Parathyroid adenoma (tissue), 2 donors: ENCODE measurements around the gene ASS1.
"Not testable (repeated sequence)": the region's sequence is repeated elsewhere in the genome, so short reads cannot be mapped to it uniquely, and the experiment has no call there.

Experiments
- H2AFZ ChIP-seq: fragments of 300-600 bp; sonication (generic); one replicate; pipeline ENCODE4 v1.7.0; 2017; ENCODE audit warnings: antibody characterized with exemption, mild to moderate bottlenecking
- H3K27ac ChIP-seq: fragments of 300-600 bp; sonication (generic); one replicate; pipeline ENCODE4 v1.7.0; 2017
- H3K27me3 ChIP-seq: fragments of 300-600 bp; sonication (generic); one replicate; pipeline ENCODE4 v1.7.0; 2017; ENCODE audit warnings: low read length; ENCODE audit not compliant: control insufficient read depth, insufficient read depth
- H3K36me3 ChIP-seq: fragments of 300-600 bp; sonication (generic); one replicate; pipeline ENCODE4 v1.7.0; 2017; ENCODE audit warnings: low read length; ENCODE audit not compliant: control insufficient read depth, insufficient read depth
- H3K4me1 ChIP-seq: fragments of 300-600 bp; sonication (generic); one replicate; pipeline ENCODE4 v1.7.0; 2017; ENCODE audit warnings: control low read depth
- H3K4me2 ChIP-seq: fragments of 300-600 bp; sonication (generic); one replicate; pipeline ENCODE4 v1.7.0; 2017; ENCODE audit warnings: low read length
- H3K4me3 ChIP-seq: fragments of 300-600 bp; sonication (generic); one replicate; pipeline ENCODE4 v1.7.0; 2017; ENCODE audit warnings: low read depth, low read length
- H3K79me2 ChIP-seq: fragments of 300-600 bp; sonication (generic); one replicate; pipeline ENCODE4 v1.7.0; 2017; ENCODE audit warnings: control low read depth
- H3K9ac ChIP-seq: fragments of 300-600 bp; sonication (generic); one replicate; pipeline ENCODE4 v1.7.0; 2017; ENCODE audit warnings: mild to moderate bottlenecking
- H3K9me3 ChIP-seq: fragments of 300-600 bp; sonication (generic); one replicate; pipeline ENCODE4 v1.7.0; 2017; ENCODE audit warnings: low read length; ENCODE audit not compliant: control insufficient read depth
- CTCF ChIP-seq: fragments of 300-600 bp; sonication (generic); IDR thresholded peaks from one replicate; pipeline ENCODE4 v1.7.0; 2017; ENCODE audit warnings: antibody characterized with exemption, mild to moderate bottlenecking
- donor health status: primary hyperparathyroidism.

The ASS1 gene

DNA sequence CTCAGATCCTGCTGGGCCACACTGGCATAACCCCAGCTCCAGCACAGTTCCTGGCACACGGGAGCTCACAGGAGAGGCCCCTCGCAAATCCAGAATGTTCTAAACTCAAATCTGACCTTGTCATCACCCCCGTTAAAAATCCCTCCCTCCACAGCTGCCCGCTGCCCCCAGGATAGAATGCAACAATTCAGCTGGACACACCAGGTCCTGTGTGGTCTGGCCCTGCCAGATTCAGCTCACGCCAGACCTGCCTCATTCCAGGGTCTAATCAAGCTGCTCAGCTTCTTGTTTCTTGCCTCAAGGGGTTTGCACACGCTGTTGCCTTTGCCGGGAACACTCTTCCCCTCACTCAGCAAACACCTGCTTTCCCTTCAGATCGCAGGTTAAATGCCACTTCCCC, 45.0 kb upstream of the ASS1 start:
- Histone ChIP-seq H3K9ac (no peak overlapping the region), H3K4me2 (no peak overlapping the region), H3K27ac (no peak overlapping the region), H3K27me3 (no peaks in the 10 kb centered on the region), H3K36me3 (no peaks in the 10 kb centered on the region), H3K79me2 (no peaks in the 10 kb centered on the region), H3K4me1 (no peaks in the 10 kb centered on the region), H3K4me3 (no peak overlapping the region), H3K9me3 (no peaks in the 10 kb centered on the region), H2AFZ (no peak overlapping the region)
- no peak for TF ChIP-seq CTCF

GRCh38 chr9:130400870-130401269, 43.9 kb upstream of the ASS1 start:
- TF ChIP-seq CTCF = no peak
- no peaks in the 10 kb centered on the region for H3K9me3 ChIP-seq
- H3K4me3 ChIP-seq = no peak overlapping the region
- no peak overlapping the region for H2AFZ ChIP-seq
- H3K4me2 ChIP-seq = no peak overlapping the region
- no peak overlapping the region for H3K27ac ChIP-seq
- no peaks in the 10 kb centered on the region for H3K36me3 ChIP-seq
- no peaks in the 10 kb centered on the region for H3K79me2 ChIP-seq
- no peaks in the 10 kb centered on the region for H3K27me3 ChIP-seq
- no peak overlapping the region for H3K9ac ChIP-seq
- no peaks in the 10 kb centered on the region for H3K4me1 ChIP-seq

GRCh38 chr9:130401742-130402141, 43.0 kb upstream of the ASS1 start:
- H3K9ac ChIP-seq, H3K9me3 ChIP-seq, H3K4me2 ChIP-seq, H3K27ac ChIP-seq, H2AFZ ChIP-seq, H3K36me3 ChIP-seq, H3K4me1 ChIP-seq, H3K4me3 ChIP-seq, H3K27me3 ChIP-seq, H3K79me2 ChIP-seq: not testable (repeated sequence)

DNA sequence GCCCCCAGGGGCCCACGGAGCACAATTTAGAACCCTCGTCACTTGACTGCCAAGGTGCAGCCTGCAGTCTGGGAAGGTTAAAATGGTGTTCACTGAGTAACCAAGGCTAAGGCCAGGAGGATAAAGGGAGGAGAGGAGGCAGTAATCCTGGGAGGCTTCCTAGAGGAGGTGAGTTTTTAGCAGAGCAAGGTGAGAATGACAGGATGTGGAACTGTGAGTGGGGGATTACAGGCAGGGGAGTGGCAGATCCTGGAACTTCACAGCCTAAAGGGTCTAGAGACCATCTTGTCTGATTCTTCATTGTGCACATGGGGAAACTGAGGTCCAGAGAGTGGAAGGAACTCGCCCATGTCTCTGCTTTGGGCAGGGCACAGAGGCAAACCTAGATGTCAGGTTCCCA, 42.5 kb upstream of the ASS1 start:
- Histone ChIP-seq H3K9ac (no peak overlapping the region), H2AFZ (no peak overlapping the region)
- TF ChIP-seq CTCF = no peak

DNA sequence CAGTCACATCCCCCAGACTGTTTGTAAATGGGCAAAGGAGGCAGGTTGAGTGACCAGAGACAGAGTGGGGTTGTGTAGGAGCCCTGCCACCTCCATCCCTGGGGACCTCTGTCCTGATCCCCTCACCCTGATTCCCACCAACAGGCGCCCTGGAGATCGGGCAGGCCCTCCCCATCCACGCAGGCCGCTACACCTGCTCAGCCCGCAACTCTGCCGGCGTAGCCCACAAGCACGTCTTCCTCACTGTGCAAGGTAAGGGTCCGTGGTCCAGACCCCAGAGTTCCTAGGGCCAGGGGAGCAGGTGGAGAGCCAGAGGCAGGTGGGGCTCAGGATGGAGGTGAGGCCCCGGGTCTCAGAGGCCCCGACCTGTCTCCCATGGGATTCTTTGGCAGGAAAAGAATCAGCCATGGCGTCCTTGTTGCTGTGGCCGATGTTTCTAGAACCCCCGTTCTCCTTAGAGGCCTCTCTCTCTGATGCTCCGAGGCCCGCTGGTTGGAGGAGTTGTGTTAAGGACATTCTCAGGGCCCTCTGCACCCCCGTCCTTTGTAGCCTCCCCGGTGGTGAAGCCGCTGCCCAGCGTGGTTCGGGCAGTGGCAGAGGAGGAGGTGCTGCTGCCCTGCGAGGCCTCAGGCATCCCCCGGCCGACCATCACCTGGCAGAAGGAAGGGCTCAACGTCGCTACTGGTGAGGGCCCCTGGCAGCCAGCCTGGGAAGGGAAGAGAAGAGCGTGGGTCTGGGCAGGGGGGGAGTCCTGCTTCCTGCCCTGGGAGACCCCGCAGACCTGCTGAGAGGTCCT, 41.9 kb upstream of the ASS1 start:
- Histone ChIP-seq H3K4me3 (no peak overlapping the region), H2AFZ (no peak overlapping the region), H3K36me3 (no peaks in the 10 kb centered on the region), H3K9ac (no peak overlapping the region), H3K4me1 (no peaks in the 10 kb centered on the region), H3K4me2 (no peak overlapping the region), H3K9me3 (no peaks in the 10 kb centered on the region), H3K27me3 (no peaks in the 10 kb centered on the region), H3K27ac (no peak overlapping the region), H3K79me2 (no peaks in the 10 kb centered on the region)
- no peak for TF ChIP-seq CTCF

More for the DNA sequence above, 42.5 kb upstream of the ASS1 start:
- Histone ChIP-seq H3K36me3 (no peaks in the 10 kb centered on the region), H3K27me3 (no peaks in the 10 kb centered on the region), H3K79me2 (no peaks in the 10 kb centered on the region), H3K4me2 (no peak overlapping the region), H3K9me3 (no peaks in the 10 kb centered on the region), H3K27ac (no peak overlapping the region), H3K4me3 (no peak overlapping the region), H3K4me1 (no peaks in the 10 kb centered on the region)
